Effector CD8-positive, alpha-beta T cell (primary cell): ENCODE results near the gene SIPA1L3.

ENCODE experiments used
- DNase-seq: peaks from one replicate; lab custom pipeline; 2025; lab: John Stamatoyannopoulos, UW

Gene SIPA1L3

DNA sequence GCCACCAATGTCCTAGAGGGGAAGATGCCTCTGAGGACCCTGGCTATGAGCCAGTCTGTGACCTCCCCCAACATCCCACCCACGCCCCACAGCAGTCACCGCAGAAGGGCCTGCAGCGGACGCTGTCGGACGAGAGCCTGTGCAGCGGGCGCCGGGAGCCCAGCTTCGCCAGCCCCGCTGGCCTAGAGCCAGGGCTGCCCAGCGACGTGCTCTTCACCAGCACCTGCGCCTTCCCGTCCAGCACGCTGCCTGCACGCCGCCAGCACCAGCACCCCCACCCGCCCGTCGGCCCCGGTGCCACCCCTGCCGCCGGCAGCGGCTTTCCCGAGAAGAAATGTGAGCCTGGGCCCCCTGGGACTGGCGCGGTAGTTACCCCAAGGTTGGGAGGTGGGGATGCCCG lies 286.4 kb downstream of the SIPA1L3 start:
- DNase-seq = no peak

DNA sequence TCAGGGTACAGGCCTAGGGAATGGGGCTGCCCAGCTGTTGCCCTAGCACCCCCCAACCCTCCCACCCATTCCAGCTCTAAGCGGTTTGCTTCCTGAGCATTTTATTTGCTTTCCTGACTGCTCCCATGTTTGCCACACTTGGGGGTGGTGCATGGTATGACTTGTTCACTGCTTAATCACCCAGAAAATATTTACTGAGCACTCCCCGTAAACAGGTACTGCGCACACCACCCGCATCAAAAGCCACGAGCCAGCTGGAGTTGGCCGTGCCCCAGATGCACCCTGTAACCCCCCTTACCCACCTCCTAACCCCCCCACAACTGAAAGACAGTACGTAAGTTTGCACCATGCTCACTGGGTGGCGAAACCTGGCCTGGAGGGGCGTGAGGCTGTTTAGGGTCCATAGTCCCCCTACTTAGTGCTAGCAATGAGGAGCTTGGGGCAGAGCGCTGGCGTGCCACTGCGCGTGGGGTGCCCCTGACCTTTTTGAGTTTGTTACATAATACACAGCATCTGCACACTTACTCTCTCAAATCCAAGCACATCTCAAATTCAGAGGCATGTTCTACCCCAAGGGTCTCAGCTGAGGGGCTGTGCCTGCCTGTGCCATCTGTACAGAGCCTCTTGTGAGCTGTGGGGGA lies 287.2 kb downstream of the SIPA1L3 start:
- no peak for DNase-seq

- no peak for DNase-seq
Observed at GRCh38 chr19:38195237-38195636, 288.2 kb downstream of the SIPA1L3 start.

- no peak for DNase-seq
Observed at GRCh38 chr19:38196245-38196837, 289.3 kb downstream of the SIPA1L3 start.

- DNase-seq = no peak
Observed at GRCh38 chr19:38196948-38197656, 290.1 kb downstream of the SIPA1L3 start.

- no peak for DNase-seq
Observed at GRCh38 chr19:38197937-38198704, 291.1 kb downstream of the SIPA1L3 start.

DNA sequence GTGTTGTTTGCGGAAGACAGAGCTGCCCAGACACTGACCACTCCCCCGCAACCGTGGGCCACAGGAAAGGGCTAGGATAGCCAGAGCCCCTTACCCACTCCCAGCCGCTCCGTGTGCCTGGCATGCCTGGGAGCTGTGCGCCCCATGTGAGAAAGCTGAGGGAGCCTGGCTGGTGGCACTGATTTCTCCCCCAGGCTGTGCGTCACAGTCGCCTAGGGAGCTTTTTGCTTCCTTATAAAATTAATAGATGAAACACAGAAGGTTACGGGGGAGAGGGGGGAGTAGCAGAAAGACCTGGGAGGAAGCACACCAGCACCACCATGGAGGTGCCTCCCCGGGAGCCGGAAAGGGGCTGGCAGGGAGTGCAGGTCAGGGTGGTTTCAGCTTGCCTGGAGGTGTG lies 292.3 kb downstream of the SIPA1L3 start:
- no peak for DNase-seq

DNA sequence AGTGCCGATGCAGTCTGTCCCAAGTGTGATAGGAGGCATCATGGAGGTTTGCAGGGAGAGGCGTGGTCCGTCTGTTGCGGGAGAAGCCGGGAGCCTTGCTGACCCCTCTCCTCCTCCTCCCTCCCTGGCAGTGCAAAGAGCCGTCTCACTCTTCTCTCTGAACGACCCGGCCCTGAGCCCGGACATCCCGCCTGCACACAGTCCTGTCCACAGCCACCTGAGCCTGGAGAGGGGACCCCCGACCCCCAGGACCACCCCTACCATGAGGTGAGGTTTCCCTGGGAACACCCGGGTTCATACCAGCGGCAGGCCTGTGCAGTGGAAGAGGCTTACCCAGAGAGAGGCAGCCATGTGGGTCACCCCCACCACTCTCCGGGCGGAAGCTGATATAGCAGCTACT lies 294.7 kb downstream of the SIPA1L3 start:
- DNase-seq = no peak

DNA sequence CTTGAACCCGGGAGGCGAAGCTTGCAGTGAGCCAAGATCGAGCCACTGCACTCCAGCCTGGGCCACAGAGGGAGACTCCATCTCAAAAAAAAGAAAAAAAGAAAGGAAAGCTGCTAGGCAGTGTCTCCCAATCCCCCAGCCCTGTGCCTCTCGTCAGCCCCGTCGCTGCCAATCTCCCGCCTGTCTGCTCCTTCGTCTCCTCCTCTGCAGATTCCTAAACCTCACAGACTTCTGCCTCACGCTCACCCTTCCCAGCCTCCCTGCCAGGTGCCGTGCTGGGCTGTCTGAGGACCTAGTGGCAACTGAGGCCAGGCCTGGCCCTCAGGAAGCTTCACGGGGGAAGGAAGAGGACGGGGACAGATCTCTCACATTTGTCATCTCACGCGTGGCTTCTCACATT lies 295.5 kb downstream of the SIPA1L3 start:
- no peak for DNase-seq

DNA sequence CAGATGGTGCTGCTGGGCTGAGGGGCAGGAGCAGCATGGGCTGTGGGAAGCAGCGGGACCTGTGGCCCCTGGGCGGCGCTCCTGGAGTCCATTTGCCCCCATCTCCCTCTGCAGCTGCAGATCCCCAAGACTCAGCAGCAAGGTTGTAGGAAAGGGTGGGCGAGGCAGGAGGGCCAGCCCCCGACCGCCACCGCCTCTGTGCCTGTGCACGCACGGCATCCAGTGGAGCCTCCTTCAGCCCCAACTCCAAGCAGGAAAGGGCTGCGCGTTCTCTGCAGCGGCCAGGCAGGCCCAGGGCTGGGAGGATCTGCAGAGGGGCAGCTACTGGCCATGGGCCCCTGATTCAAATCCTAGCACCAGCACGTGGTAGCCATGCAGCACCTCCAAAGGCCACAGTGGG lies 296.2 kb downstream of the SIPA1L3 start:
- DNase-seq = no peak

DNA sequence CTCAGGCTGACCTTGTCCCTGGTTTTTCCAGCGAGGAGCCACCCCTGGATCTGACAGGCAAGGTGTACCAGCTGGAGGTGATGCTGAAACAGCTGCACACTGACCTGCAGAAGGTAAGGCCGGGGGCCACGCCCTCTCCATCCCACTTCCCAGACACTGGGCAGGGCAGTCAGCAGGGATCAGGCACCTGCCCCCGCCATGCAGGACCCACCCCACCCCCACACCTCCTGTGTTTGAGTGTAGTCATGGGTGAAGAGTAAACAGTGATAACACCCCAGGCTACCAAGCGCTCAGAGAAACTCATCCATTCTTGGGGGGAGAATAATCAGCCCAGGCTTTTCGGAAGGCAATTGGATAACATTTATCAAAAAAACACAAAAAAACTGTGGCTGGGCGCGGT lies 297.1 kb downstream of the SIPA1L3 start:
- no peak for DNase-seq

DNA sequence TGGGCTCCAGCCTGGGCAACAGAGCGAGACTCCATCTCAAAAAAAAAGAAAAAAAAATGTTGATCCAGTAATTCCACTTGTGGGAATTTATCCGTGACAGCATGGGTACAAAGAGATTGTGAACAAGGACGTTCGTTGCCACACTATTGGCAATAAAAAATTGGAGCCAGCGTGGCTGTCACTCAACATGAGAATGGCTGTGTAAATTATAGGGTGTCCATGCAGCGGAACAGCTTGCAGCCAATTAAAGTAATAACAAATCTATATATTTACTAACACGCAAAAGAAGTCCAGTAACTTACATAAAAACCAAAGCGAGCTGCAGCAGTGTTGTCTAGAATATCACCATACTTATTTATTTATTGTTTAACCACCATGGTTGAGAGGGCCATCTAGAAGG lies 297.7 kb downstream of the SIPA1L3 start:
- DNase-seq = no peak

- DNase-seq = no peak
Observed at GRCh38 chr19:38206006-38206745, 299.2 kb downstream of the SIPA1L3 start.

DNA sequence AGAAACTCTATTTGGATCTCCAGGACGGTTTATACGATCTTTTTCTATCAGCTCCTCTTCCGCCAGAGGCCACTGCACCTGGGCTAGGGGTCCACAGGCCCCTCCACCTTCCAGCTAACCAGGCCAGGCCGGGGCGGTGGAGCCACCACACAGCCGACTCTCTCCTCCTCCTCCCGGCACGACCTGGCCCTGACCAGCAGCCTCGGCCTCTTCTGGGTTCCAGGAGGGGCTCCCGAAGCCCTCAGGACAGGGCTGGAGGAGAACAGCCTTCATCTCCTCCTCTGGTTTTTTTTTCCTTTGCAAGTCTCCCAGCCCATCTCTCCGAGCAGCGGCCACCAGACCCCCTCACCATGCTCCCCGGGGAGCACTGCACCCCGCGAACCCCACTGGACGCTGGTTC lies 299.9 kb downstream of the SIPA1L3 start:
- no peak for DNase-seq

- no peak for DNase-seq
Observed at GRCh38 chr19:38207543-38207942, 300.5 kb downstream of the SIPA1L3 start.

GRCh38 chr19:38208571-38208970 lies 301.6 kb downstream of the SIPA1L3 start:
- DNase-seq = no peak

- no peak for DNase-seq
Observed at GRCh38 chr19:38209152-38209551, 302.1 kb downstream of the SIPA1L3 start.

- DNase-seq = no peak
Observed at GRCh38 chr19:38209671-38210457, 302.9 kb downstream of the SIPA1L3 start.

DNA sequence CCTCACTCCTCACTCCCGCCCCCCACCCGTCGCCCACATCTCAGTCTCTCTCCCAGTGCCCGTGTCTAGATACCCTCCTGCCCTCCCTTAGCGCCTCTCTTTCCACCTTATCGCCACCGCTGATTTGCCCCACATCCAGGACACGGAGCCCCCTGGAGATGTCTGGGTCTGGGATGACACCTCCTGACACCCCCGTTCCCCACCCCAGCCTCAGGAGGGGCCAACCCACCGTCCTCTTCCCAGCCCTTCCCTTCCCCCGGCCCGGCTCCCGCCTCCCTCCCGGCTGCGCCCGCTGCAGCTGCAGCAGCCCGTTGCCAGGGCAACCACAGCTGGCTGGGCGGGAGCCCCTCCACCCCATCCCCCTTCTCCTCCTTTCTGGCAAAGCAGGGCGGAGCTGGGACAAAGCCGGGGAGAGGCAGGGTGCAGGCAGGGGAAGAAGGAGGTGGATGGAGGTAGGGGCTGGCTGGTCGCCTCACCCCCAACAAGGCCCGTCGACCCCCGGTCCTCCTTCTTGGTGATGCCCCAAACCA lies 303.5 kb downstream of the SIPA1L3 start:
- no peak for DNase-seq

DNA sequence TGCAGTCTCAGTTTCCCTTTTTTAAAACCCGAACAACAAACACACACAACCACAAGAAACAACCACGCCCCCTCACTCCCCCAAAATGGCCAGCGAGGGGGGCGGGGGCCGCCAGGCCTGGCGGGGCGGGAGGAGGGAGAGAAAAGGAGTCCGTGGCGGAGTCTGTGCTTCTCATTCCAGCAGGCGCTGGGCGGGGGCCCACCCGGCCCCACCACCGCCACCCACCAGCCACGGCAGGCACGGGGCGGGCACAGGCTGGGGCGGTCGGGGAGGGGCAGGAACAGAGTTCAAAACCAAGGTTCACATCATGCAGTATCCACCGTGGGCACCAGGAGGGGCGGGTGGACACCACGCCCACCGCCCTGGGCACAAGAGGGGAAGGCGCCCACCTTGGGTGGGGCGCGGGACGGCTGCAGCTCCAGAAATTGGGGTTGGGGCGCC lies 304.2 kb downstream of the SIPA1L3 start:
- DNase-seq = no peak

GRCh38 chr19:38211766-38212165 lies 304.8 kb downstream of the SIPA1L3 start:
- DNase-seq = no peak
